Endothelial cell of umbilical vein (primary cell): ENCODE results near the gene OPA3. TPM values are rescaled to one million over a fixed set of nuclear protein-coding genes. Genes with fewer than 3 reads are reported as not detected.

Experiments
- BruUV-seq: library from RNA; stranded (reverse); fragments of 400-500 nt; replicated peaks from 2 replicates; lab custom pipeline; 2021; lab: Mats Ljungman, UMichigan
- CTCF ChIA-PET: fragments of 300-600, 350-600 bp; sonication (Branson Sonifier 250); formaldehyde crosslinking; loops from one replicate; lab custom pipeline; 2021; ENCODE audit warnings: antibody characterized with exemption, inconsistent platforms; lab: Charles Lee
- POLR2A ChIA-PET: fragments of 300-600, 350-600 bp; sonication (Branson Sonifier 250); formaldehyde crosslinking; loops from one replicate; lab custom pipeline; 2021; ENCODE audit warnings: antibody characterized with exemption, inconsistent platforms; lab: Charles Lee
- DNase-seq: peaks from one replicate; pipeline ENCODE4 v3.0.0-alpha.2; 2011; ENCODE audit warnings: low read depth, low spot score
- FAIRE-seq: peaks from 2 replicates; lab custom pipeline; 2011; peaks lifted over from hg19 to GRCh38; lab: Jason Lieb, UNC
- H2AFZ ChIP-seq: 2 replicates; pipeline ENCODE4 v1.6.0; 2012; ENCODE audit warnings: low read depth, low read length, control low read depth, inconsistent platforms
- H3K27ac ChIP-seq: 2 replicates; pipeline ENCODE4 v1.5.1; 2011; ENCODE audit warnings: low read depth, mild to moderate bottlenecking, control low read depth, low read length, moderate library complexity; ENCODE audit not compliant: insufficient read depth
- H3K27me3 ChIP-seq, 2 experiments: 2 replicates each; pipeline versions ENCODE4 v1.6.0 to v1.6.1; 2011; ENCODE audit warnings: low read length in 2 of 2, mixed read lengths in 1 of 2; ENCODE audit not compliant: control insufficient read depth in 2 of 2, insufficient read depth in 2 of 2
- H3K36me3 ChIP-seq, 2 experiments: 2 replicates in 1 of 2; 3 replicates in 1 of 2; pipeline ENCODE4 v1.5.1; 2011; ENCODE audit warnings: low read length in 2 of 2, mild to moderate bottlenecking in 1 of 2, moderate library complexity in 1 of 2; ENCODE audit not compliant: control insufficient read depth in 2 of 2, insufficient read depth in 2 of 2; ENCODE audit errors: extremely low read depth in 1 of 2
- H3K4me1 ChIP-seq: 3 replicates; pipeline ENCODE4 v1.5.1; 2011; ENCODE audit warnings: mild to moderate bottlenecking, low read length; ENCODE audit not compliant: control insufficient read depth, insufficient read depth; ENCODE audit errors: extremely low read depth
- H3K4me2 ChIP-seq: 2 replicates; pipeline ENCODE4 v1.6.1; 2011; ENCODE audit warnings: low read length, control low read depth, mixed read lengths; ENCODE audit not compliant: insufficient read depth
- H3K4me3 ChIP-seq, 3 experiments: fragments of 200-600 bp in 1 of 3; sonication (generic), shearing (Covaris generic) in 1 of 3; replicated peaks in 1 of 3; 2 replicates each; pipeline ENCODE4 v1.5.1; 2011 to 2016; ENCODE audit warnings: control low read depth in 3 of 3, low read length in 3 of 3, mild to moderate bottlenecking in 2 of 3, inconsistent platforms in 1 of 3, low read depth in 1 of 3, moderate library complexity in 1 of 3; ENCODE audit not compliant: insufficient read depth in 1 of 3
- H3K79me2 ChIP-seq: 2 replicates; pipeline ENCODE4 v1.6.0; 2012; ENCODE audit warnings: low read length, inconsistent platforms; ENCODE audit not compliant: control insufficient read depth, insufficient read depth
- H3K9ac ChIP-seq: replicated peaks from 2 replicates; pipeline ENCODE3; 2011; ENCODE audit warnings: low read length, control low read depth; ENCODE audit not compliant: insufficient read depth; ENCODE audit errors: extremely low read depth
- H3K9me1 ChIP-seq: replicated peaks from 3 replicates; pipeline ENCODE4 v1.6.0; 2011; ENCODE audit warnings: mild to moderate bottlenecking, low read length; ENCODE audit not compliant: control insufficient read depth, insufficient read depth; ENCODE audit errors: extremely low read depth
- H3K9me3 ChIP-seq: replicated peaks from 2 replicates; pipeline ENCODE4 v1.5.1; 2012; ENCODE audit warnings: low read length, inconsistent platforms; ENCODE audit not compliant: control insufficient read depth, insufficient read depth
- H4K20me1 ChIP-seq: replicated peaks from 2 replicates; pipeline ENCODE3; 2011; ENCODE audit warnings: mild to moderate bottlenecking, low read length; ENCODE audit not compliant: control insufficient read depth, insufficient read depth; ENCODE audit errors: extremely low read depth
- EZH2 ChIP-seq: IDR thresholded peaks from 2 replicates; pipeline ENCODE4 v1.6.1; 2012; ENCODE audit warnings: borderline replicate concordance, low read depth, mild to moderate bottlenecking, moderate library complexity, low read length, inconsistent platforms; ENCODE audit not compliant: severe bottlenecking
- FOS ChIP-seq: IDR thresholded peaks from 2 replicates; pipeline ENCODE4 v1.6.1; 2011; ENCODE audit warnings: mild to moderate bottlenecking, low read length, moderate library complexity, borderline replicate concordance; ENCODE audit not compliant: insufficient read depth
- GATA2 ChIP-seq: IDR thresholded peaks from 2 replicates; pipeline ENCODE4 v1.7.0; 2011; ENCODE audit warnings: low read depth, mild to moderate bottlenecking, moderate library complexity, mixed read lengths, low read length; ENCODE audit not compliant: insufficient read length, insufficient read depth
- JUN ChIP-seq: IDR thresholded peaks from 2 replicates; pipeline ENCODE4 v1.6.1; 2011; ENCODE audit warnings: borderline replicate concordance, low read depth; ENCODE audit not compliant: insufficient read length, insufficient read depth
- MYC ChIP-seq: IDR thresholded peaks from one replicate; pipeline ENCODE4 v1.6.1; 2011; ENCODE audit warnings: mild to moderate bottlenecking, low read depth, low read length
- POLR2A ChIP-seq: IDR thresholded peaks from 2 replicates; pipeline ENCODE4 v1.6.1; 2012; ENCODE audit warnings: low read depth, mild to moderate bottlenecking, control low read depth, low read length
- POLR2AphosphoS5 ChIP-seq: IDR thresholded peaks from 2 replicates; pipeline ENCODE4 v1.6.1; 2012; ENCODE audit warnings: low read depth, mild to moderate bottlenecking, control low read depth, low read length, moderate library complexity; ENCODE audit not compliant: insufficient read depth
- dilution Hi-C: fragments of 300-500 bp; cut with MboI; formaldehyde crosslinking; loops from one replicate; pipeline ENCODE4 v1.15.0; 2019; ENCODE audit warnings: low sequenced_read_pairs; ENCODE audit not compliant: extremely low pct_ligation_motif_present
- intact Hi-C: fragments of 100-400 bp; cut with micrococcal nuclease; formaldehyde crosslinking; loops from one replicate; pipeline ENCODE4 v1.10.0; 2022
- polyA plus RNA-seq, 4 experiments: library from polyadenylated mRNA; depleted of rRNA in 3 of 4; stranded (reverse) in 3 of 4; unstranded in 1 of 4; fragments of >200 nt; gene quantifications; 2 replicates each; pipeline versions ENCODE4 v1.2.1 to v1.2.3, GENCODE V29; 2011 to 2012; ENCODE audit warnings: missing spikeins in 1 of 4
- total RNA-seq: library from RNA; stranded (reverse); gene quantifications from 2 replicates; pipeline ENCODE4 v1.2.3, GENCODE V29; 2021
- TF ChIP-seq, protein P1 (sequence below), 2 donors: IDR thresholded peaks; 1 replicate in 1 of 2; 2 replicates in 1 of 2; pipeline ENCODE4 v1.5.1; 2011; ENCODE audit warnings: low read length in 2 of 2, mild to moderate bottlenecking in 2 of 2, moderate library complexity in 2 of 2, control low read depth in 1 of 2, inconsistent platforms in 1 of 2, low read depth in 1 of 2; ENCODE audit not compliant: insufficient read depth in 1 of 2; ENCODE audit errors: extremely low read depth in 1 of 2
- TF ChIP-seq, protein P2 (sequence below): IDR thresholded peaks from 2 replicates; pipeline ENCODE4 v1.6.1; 2011; ENCODE audit not compliant: insufficient read depth, insufficient read length

OPA3 gene
- total and polyA plus RNA-seq, 2 donors (not counting 3 experiments of a cell fraction or from before 2014, with no cell fraction given), result 15.4 to 16.0 TPM

DNA sequence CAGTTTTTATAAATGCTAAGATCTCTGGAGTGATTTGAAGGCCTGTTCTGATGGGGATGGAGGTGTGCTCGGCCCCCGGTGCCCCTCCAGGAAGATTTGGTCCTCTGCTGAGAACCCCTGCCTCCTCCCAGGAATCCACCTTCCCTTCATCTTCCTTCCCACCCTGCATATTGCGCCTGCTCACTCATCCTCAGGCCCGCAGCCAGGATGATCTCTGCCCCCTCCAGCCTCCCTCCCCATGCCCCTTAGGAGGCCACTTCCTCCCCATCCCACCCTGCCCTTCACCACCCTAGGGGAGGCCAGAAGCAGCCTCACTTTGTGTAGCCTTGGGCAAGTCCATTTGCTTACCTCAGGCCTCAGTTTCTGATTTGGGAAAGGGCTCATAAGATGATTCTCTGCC lies 57.6 kb downstream of the OPA3 start:
- H3K9ac ChIP-seq, result no peak overlapping the region
- no peak overlapping the region for H2AFZ ChIP-seq
- intact Hi-C loops, result no loop called here
- no peaks in the 10 kb centered on the region for H3K79me2 ChIP-seq
- no peaks in the 10 kb centered on the region for H3K9me3 ChIP-seq
- no TSS peak for BruUV-seq
- FAIRE-seq (no peak), DNase-seq (no peak)
- peaks cover 9 to 25% of the 10 kb centered on the region in 2 experiments for H3K36me3 ChIP-seq
- H3K27me3 ChIP-seq, result no peaks in the 10 kb centered on the region
- H3K4me1 ChIP-seq, result no peaks in the 10 kb centered on the region
- dilution Hi-C loops, result no loop called here
- H3K4me2 ChIP-seq, result no peak overlapping the region
- no peak overlapping the region for H3K4me3 ChIP-seq
- H4K20me1 ChIP-seq, result no peaks in the 10 kb centered on the region
- H3K9me1 ChIP-seq, result no peaks in the 10 kb centered on the region
- TF ChIP-seq, protein P1, sequence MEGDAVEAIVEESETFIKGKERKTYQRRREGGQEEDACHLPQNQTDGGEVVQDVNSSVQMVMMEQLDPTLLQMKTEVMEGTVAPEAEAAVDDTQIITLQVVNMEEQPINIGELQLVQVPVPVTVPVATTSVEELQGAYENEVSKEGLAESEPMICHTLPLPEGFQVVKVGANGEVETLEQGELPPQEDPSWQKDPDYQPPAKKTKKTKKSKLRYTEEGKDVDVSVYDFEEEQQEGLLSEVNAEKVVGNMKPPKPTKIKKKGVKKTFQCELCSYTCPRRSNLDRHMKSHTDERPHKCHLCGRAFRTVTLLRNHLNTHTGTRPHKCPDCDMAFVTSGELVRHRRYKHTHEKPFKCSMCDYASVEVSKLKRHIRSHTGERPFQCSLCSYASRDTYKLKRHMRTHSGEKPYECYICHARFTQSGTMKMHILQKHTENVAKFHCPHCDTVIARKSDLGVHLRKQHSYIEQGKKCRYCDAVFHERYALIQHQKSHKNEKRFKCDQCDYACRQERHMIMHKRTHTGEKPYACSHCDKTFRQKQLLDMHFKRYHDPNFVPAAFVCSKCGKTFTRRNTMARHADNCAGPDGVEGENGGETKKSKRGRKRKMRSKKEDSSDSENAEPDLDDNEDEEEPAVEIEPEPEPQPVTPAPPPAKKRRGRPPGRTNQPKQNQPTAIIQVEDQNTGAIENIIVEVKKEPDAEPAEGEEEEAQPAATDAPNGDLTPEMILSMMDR (IDR thresholded peaks at IDR 0.05; ENCODE audit: extremely low read depth in 1 of 2, insufficient read depth in 1 of 2, low read depth in 1 of 2, low read length in 2 of 2), result no peak
- TF ChIP-seq, protein P2, sequence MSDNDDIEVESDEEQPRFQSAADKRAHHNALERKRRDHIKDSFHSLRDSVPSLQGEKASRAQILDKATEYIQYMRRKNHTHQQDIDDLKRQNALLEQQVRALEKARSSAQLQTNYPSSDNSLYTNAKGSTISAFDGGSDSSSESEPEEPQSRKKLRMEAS, result no peak
- no peak for TF ChIP-seq EZH2
- no peak for TF ChIP-seq MYC
- TF ChIP-seq FOS, result no peak
- TF ChIP-seq POLR2AphosphoS5, result no peak
- TF ChIP-seq POLR2A, result no peak
- no peak for TF ChIP-seq JUN
- TF ChIP-seq GATA2, result no peak
- ChIA-PET CTCF (interaction anchor here (0.6 to 3.1 kb wide), 6 partner anchors 31 to 117 kb away, joined by 3 to 21 read pairs (median 6); no protein-coding TSS in a partner anchor), POLR2A (interaction anchor here (1.5 kb wide), 1 partner anchor 114 kb away, joined by 4 read pairs; no protein-coding TSS in a partner anchor)
- no peak overlapping the region for H3K27ac ChIP-seq
